ENCODE data around the gene MEG3. TPM values are rescaled to one million over a fixed set of nuclear protein-coding genes. Genes with fewer than 3 reads are reported as not detected.

The MEG3 gene
- total and polyA plus RNA-seq, 2 donors (not counting 3 experiments of a cell fraction or from before 2014, with no cell fraction given) = 378 to 508 TPM

GRCh38 chr14:100834794-100835547 lies 9.1 kb downstream of the MEG3 start:
- CTCF ChIA-PET = no interaction called here

DNA sequence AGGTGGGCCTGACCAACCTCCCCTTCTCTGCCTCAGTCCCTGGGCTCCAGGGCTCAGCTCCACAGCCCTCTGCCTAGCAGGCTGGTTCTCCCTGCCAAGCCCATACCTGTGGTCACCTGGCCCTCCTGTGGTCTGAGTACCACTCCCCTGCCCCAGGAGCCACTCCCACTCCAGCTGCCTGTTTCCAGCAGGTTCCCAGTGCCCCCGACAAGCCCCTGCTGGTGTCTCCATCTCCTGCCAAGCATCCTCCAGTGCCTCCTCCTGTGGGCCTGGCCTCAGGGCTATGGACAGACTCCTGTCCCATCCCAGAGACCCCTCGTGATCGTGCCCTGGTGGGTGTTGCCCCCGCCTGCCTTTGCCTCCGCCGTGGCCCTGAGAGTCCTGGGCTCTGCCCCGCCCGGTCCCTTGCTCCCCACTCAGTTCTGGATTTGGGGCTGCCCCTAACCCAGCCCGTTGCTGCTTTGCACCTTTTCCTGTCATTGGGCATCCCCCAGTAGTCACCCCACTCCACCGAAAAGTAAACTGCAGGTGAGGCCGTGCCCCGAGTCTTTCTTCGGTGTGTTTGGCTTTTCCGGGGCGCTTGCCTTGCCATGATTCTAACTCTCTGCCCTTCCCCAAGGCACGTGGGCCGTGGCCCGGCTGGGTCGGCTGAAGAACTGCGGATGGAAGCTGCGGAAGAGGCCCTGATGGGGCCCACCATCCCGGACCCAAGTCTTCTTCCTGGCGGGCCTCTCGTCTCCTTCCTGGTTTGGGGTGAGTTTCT lies 9.8 kb downstream of the MEG3 start:
- no peaks in the 10 kb centered on the region for H4K20me1 ChIP-seq (replicated peaks; ENCODE audit: control insufficient read depth, extremely low read depth, insufficient read depth, low read length)
- no peak overlapping the region for H3K4me2 ChIP-seq (ENCODE audit: insufficient read depth, low read length)
- H3K9me3 ChIP-seq (replicated peaks; ENCODE audit: control insufficient read depth, insufficient read depth, low read length) = no peaks in the 10 kb centered on the region
- no peak for DNase-seq (ENCODE audit: low read depth, low spot score)
- no TSS peak for BruUV-seq (replicated peaks)
- ChIA-PET CTCF (no interaction called here), POLR2A (no interaction called here)
- no peaks in the 10 kb centered on the region for H3K27me3 ChIP-seq (ENCODE audit: control insufficient read depth in 2 of 2, insufficient read depth in 2 of 2, low read length in 2 of 2)
- H3K9me1 ChIP-seq (replicated peaks; ENCODE audit: control insufficient read depth, extremely low read depth, insufficient read depth, low read length) = no peaks in the 10 kb centered on the region
- no peak overlapping the region for H3K4me3 ChIP-seq (replicated peaks in 1 of 3; ENCODE audit: insufficient read depth in 1 of 3, low read depth in 1 of 3, low read length in 3 of 3)
- H3K9ac ChIP-seq (replicated peaks; ENCODE audit: extremely low read depth, insufficient read depth, low read length) = no peak overlapping the region
- intact Hi-C loops (cut with micrococcal nuclease) (no loop called here), dilution Hi-C loops (cut with MboI; ENCODE audit: extremely low pct_ligation_motif_present, low sequenced_read_pairs) (no loop called here)
- no peak for FAIRE-seq
- no peak overlapping the region for H3K27ac ChIP-seq (ENCODE audit: insufficient read depth, low read depth, low read length)
- H3K4me1 ChIP-seq (ENCODE audit: control insufficient read depth, extremely low read depth, insufficient read depth, low read length) = no peaks in the 10 kb centered on the region
- no peak for TF ChIP-seq POLR2AphosphoS5 (IDR thresholded peaks at IDR 0.05; ENCODE audit: insufficient read depth, low read depth, low read length)
- no peak for TF ChIP-seq JUN (IDR thresholded peaks at IDR 0.05; ENCODE audit: borderline replicate concordance, insufficient read depth, insufficient read length, low read depth)
- no peak for TF ChIP-seq MYC (IDR thresholded peaks at IDR 0.05; ENCODE audit: low read depth, low read length)
- TF ChIP-seq GATA2 (IDR thresholded peaks at IDR 0.05; ENCODE audit: insufficient read depth, insufficient read length, low read depth, low read length) = no peak
- no peak for TF ChIP-seq EZH2 (IDR thresholded peaks at IDR 0.05; ENCODE audit: borderline replicate concordance, low read depth, low read length, severe bottlenecking)
- no peaks in the 10 kb centered on the region for H3K79me2 ChIP-seq (ENCODE audit: control insufficient read depth, insufficient read depth, low read length)
- H3K36me3 ChIP-seq (ENCODE audit: control insufficient read depth in 2 of 2, extremely low read depth in 1 of 2, insufficient read depth in 2 of 2, low read length in 2 of 2) = peaks cover 5 to 34% of the 10 kb centered on the region in 2 experiments
- H2AFZ ChIP-seq (ENCODE audit: low read depth, low read length) = no peak overlapping the region

More at GRCh38 chr14:100834794-100835547, 9.1 kb downstream of the MEG3 start:
- H3K4me3 ChIP-seq (replicated peaks in 1 of 3; ENCODE audit: insufficient read depth in 1 of 3, low read depth in 1 of 3, low read length in 3 of 3) = no peak overlapping the region
- no peak for TF ChIP-seq POLR2AphosphoS5 (IDR thresholded peaks at IDR 0.05; ENCODE audit: insufficient read depth, low read depth, low read length)
- no peaks in the 10 kb centered on the region for H3K4me1 ChIP-seq (ENCODE audit: control insufficient read depth, extremely low read depth, insufficient read depth, low read length)
- H3K9ac ChIP-seq (replicated peaks; ENCODE audit: extremely low read depth, insufficient read depth, low read length) = no peak overlapping the region
- no TSS peak for BruUV-seq (replicated peaks)
- POLR2A ChIA-PET = no interaction called here
- no peaks in the 10 kb centered on the region for H3K9me1 ChIP-seq (replicated peaks; ENCODE audit: control insufficient read depth, extremely low read depth, insufficient read depth, low read length)
- no peaks in the 10 kb centered on the region for H4K20me1 ChIP-seq (replicated peaks; ENCODE audit: control insufficient read depth, extremely low read depth, insufficient read depth, low read length)
- H3K79me2 ChIP-seq (ENCODE audit: control insufficient read depth, insufficient read depth, low read length) = no peaks in the 10 kb centered on the region
- DNase-seq (ENCODE audit: low read depth, low spot score) (no peak), FAIRE-seq (no peak)
- H3K4me2 ChIP-seq (ENCODE audit: insufficient read depth, low read length) = no peak overlapping the region
- no peaks in the 10 kb centered on the region for H3K27me3 ChIP-seq (ENCODE audit: control insufficient read depth in 2 of 2, insufficient read depth in 2 of 2, low read length in 2 of 2)
- dilution Hi-C loops (cut with MboI; ENCODE audit: extremely low pct_ligation_motif_present, low sequenced_read_pairs) (no loop called here), intact Hi-C loops (cut with micrococcal nuclease) (no loop called here)
- H3K36me3 ChIP-seq (ENCODE audit: control insufficient read depth in 2 of 2, extremely low read depth in 1 of 2, insufficient read depth in 2 of 2, low read length in 2 of 2) = peaks cover 8 to 34% of the 10 kb centered on the region in 2 experiments
- no peaks in the 10 kb centered on the region for H3K9me3 ChIP-seq (replicated peaks; ENCODE audit: control insufficient read depth, insufficient read depth, low read length)
- H2AFZ ChIP-seq (ENCODE audit: low read depth, low read length) = no peak overlapping the region
- H3K27ac ChIP-seq (ENCODE audit: insufficient read depth, low read depth, low read length) = no peak overlapping the region
